Measurements from ENCODE around the gene CREB3L4.

CREB3L4 gene

DNA sequence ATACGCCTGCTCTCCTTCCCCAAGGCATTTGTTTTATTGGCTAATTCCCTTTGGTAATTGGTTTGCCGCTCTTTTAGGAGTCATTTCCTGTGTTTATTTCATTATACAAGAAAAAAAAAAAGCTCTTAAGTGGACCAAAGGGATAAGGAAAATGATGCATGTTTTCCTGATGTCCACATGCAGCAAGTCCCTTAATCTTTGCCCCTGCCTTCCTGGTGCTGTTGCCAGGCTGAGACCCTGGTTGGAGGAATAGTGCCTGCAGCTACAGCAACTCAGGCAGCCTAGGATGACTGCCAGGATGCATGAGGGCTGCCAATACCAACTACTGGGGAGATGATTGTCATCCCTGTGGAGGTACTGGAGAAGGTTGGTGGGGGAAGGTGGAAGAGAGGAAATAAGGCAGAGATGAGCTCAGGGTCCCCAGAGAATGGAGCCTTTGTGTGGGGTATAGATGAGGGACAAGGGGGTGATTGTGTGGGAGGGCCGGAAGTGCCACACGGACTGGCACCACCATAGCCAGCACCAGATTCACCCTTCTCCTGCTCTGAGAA is 38.8 kb upstream of the CREB3L4 start:
- Histone ChIP-seq H3K27ac (ENCODE audit: insufficient read depth, low read depth, low read length, poor library complexity, severe bottlenecking) (no peak overlapping the region), H3K27me3 (ENCODE audit: control insufficient read depth, insufficient read depth, low read length, poor library complexity, severe bottlenecking) (no peaks in the 10 kb centered on the region), H3K36me3 (ENCODE audit: control insufficient read depth, insufficient read depth, low read length) (no peaks in the 10 kb centered on the region), H3K9me3 (ENCODE audit: control insufficient read depth, low read length) (no peaks in the 10 kb centered on the region), H3K4me3 (ENCODE audit: insufficient read depth, low read depth, low read length) (no peak overlapping the region), H3K4me1 (ENCODE audit: control insufficient read depth, insufficient read depth, low read length) (no peaks in the 10 kb centered on the region)
- 96 to 100% methylated on average over 3 to 4 of the region's 4 CpGs for WGBS, 2 experiments

GRCh38 chr1:153929426-153929825 is 38.3 kb upstream of the CREB3L4 start:
- Histone ChIP-seq H3K4me3 (ENCODE audit: insufficient read depth, low read depth, low read length) (no peak overlapping the region), H3K9me3 (ENCODE audit: control insufficient read depth, low read length) (no peaks in the 10 kb centered on the region), H3K27ac (ENCODE audit: insufficient read depth, low read depth, low read length, poor library complexity, severe bottlenecking) (no peak overlapping the region), H3K4me1 (ENCODE audit: control insufficient read depth, insufficient read depth, low read length) (no peaks in the 10 kb centered on the region), H3K36me3 (ENCODE audit: control insufficient read depth, insufficient read depth, low read length) (no peaks in the 10 kb centered on the region), H3K27me3 (ENCODE audit: control insufficient read depth, insufficient read depth, low read length, poor library complexity, severe bottlenecking) (no peaks in the 10 kb centered on the region)
- 94 to 95% methylated on average over 5 of the region's 5 CpGs for WGBS, 2 experiments

- no peak overlapping the region for H3K27ac ChIP-seq (ENCODE audit: insufficient read depth, low read depth, low read length, poor library complexity, severe bottlenecking)
- H3K9me3 ChIP-seq (ENCODE audit: control insufficient read depth, low read length): no peaks in the 10 kb centered on the region
- peaks cover 5% of the 10 kb centered on the region for H3K36me3 ChIP-seq (ENCODE audit: control insufficient read depth, insufficient read depth, low read length)
- H3K4me1 ChIP-seq (ENCODE audit: control insufficient read depth, insufficient read depth, low read length): no peaks in the 10 kb centered on the region
- no peaks in the 10 kb centered on the region for H3K27me3 ChIP-seq (ENCODE audit: control insufficient read depth, insufficient read depth, low read length, poor library complexity, severe bottlenecking)
- WGBS, 2 experiments: 93% methylated on average over 12 to 14 of the region's 14 CpGs
- H3K4me3 ChIP-seq (ENCODE audit: insufficient read depth, low read depth, low read length): no peak overlapping the region
These were observed 37.4 kb upstream of the CREB3L4 start for GRCh38 chr1:153929981-153930948.

GRCh38 chr1:153932156-153933131 is 35.3 kb upstream of the CREB3L4 start:
- no peak overlapping the region for H3K4me3 ChIP-seq (ENCODE audit: insufficient read depth, low read depth, low read length)
- WGBS, 2 experiments: 94 to 97% methylated on average over 18 of the region's 18 CpGs
- H3K27ac ChIP-seq (ENCODE audit: insufficient read depth, low read depth, low read length, poor library complexity, severe bottlenecking): no peak overlapping the region
- H3K36me3 ChIP-seq (ENCODE audit: control insufficient read depth, insufficient read depth, low read length): peaks cover 5% of the 10 kb centered on the region
- no peaks in the 10 kb centered on the region for H3K9me3 ChIP-seq (ENCODE audit: control insufficient read depth, low read length)
- no peaks in the 10 kb centered on the region for H3K27me3 ChIP-seq (ENCODE audit: control insufficient read depth, insufficient read depth, low read length, poor library complexity, severe bottlenecking)
- H3K4me1 ChIP-seq (ENCODE audit: control insufficient read depth, insufficient read depth, low read length): no peaks in the 10 kb centered on the region

DNA sequence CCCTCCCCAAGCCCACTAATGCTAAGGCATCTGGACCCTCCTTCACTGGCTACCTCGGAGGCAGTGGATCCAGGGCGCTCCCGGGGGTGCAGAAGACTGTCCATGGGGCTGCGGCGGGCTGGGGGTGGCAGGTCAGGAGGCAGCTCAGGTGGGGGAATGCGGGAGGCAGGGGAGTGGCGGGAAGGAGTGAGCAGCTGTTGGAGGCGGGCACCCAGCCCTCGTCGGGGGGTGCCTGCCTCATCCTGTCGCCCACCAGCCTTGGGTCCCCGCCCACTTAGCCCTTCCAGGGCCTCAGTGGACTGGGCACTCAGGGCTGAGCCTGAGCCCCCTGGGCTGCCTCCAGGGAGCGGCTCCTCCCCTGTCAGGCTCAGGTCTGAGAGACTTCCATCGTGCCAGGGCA is 34.3 kb upstream of the CREB3L4 start:
- 95% methylated on average over 14 of the region's 14 CpGs for WGBS, 2 experiments
- Histone ChIP-seq H3K4me1 (ENCODE audit: control insufficient read depth, insufficient read depth, low read length) (no peaks in the 10 kb centered on the region), H3K4me3 (ENCODE audit: insufficient read depth, low read depth, low read length) (no peak overlapping the region), H3K9me3 (ENCODE audit: control insufficient read depth, low read length) (no peaks in the 10 kb centered on the region), H3K36me3 (ENCODE audit: control insufficient read depth, insufficient read depth, low read length) (peaks cover 5% of the 10 kb centered on the region), H3K27ac (ENCODE audit: insufficient read depth, low read depth, low read length, poor library complexity, severe bottlenecking) (no peak overlapping the region), H3K27me3 (ENCODE audit: control insufficient read depth, insufficient read depth, low read length, poor library complexity, severe bottlenecking) (no peaks in the 10 kb centered on the region)

DNA sequence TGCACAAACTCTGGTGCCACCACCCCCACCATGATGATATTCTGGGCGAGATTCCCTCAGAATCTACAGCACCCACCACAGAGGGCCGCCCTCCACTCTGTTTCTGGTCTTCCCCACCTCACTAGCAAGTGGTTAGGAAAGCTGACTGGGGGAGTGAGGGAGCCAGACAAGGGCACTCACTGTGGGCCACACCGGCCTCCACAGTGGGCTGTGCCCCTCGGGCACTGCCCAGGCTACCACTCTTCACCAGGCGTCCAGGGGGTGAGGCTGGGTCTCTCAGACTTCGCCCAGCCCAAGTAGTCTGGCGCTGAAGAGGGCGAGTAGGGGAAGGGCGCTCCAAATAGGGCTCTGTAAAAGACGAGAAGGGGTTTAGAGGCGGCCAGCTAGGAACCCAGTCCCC is 33.7 kb upstream of the CREB3L4 start:
- no peaks in the 10 kb centered on the region for H3K4me1 ChIP-seq (ENCODE audit: control insufficient read depth, insufficient read depth, low read length)
- no peaks in the 10 kb centered on the region for H3K27me3 ChIP-seq (ENCODE audit: control insufficient read depth, insufficient read depth, low read length, poor library complexity, severe bottlenecking)
- 95 to 97% methylated on average over 11 of the region's 11 CpGs for WGBS, 2 experiments
- no peaks in the 10 kb centered on the region for H3K9me3 ChIP-seq (ENCODE audit: control insufficient read depth, low read length)
- H3K27ac ChIP-seq (ENCODE audit: insufficient read depth, low read depth, low read length, poor library complexity, severe bottlenecking): no peak overlapping the region
- no peak overlapping the region for H3K4me3 ChIP-seq (ENCODE audit: insufficient read depth, low read depth, low read length)
- H3K36me3 ChIP-seq (ENCODE audit: control insufficient read depth, insufficient read depth, low read length): peaks cover 5% of the 10 kb centered on the region

- Histone ChIP-seq H3K4me3 (ENCODE audit: insufficient read depth, low read depth, low read length) (no peak overlapping the region), H3K9me3 (ENCODE audit: control insufficient read depth, low read length) (no peaks in the 10 kb centered on the region), H3K27ac (ENCODE audit: insufficient read depth, low read depth, low read length, poor library complexity, severe bottlenecking) (no peak overlapping the region), H3K27me3 (ENCODE audit: control insufficient read depth, insufficient read depth, low read length, poor library complexity, severe bottlenecking) (no peaks in the 10 kb centered on the region), H3K36me3 (ENCODE audit: control insufficient read depth, insufficient read depth, low read length) (peaks cover 5% of the 10 kb centered on the region), H3K4me1 (ENCODE audit: control insufficient read depth, insufficient read depth, low read length) (no peaks in the 10 kb centered on the region)
- 91 to 94% methylated on average over 9 of the region's 9 CpGs for WGBS, 2 experiments
These were observed 33.0 kb upstream of the CREB3L4 start for GRCh38 chr1:153934746-153935145.

DNA sequence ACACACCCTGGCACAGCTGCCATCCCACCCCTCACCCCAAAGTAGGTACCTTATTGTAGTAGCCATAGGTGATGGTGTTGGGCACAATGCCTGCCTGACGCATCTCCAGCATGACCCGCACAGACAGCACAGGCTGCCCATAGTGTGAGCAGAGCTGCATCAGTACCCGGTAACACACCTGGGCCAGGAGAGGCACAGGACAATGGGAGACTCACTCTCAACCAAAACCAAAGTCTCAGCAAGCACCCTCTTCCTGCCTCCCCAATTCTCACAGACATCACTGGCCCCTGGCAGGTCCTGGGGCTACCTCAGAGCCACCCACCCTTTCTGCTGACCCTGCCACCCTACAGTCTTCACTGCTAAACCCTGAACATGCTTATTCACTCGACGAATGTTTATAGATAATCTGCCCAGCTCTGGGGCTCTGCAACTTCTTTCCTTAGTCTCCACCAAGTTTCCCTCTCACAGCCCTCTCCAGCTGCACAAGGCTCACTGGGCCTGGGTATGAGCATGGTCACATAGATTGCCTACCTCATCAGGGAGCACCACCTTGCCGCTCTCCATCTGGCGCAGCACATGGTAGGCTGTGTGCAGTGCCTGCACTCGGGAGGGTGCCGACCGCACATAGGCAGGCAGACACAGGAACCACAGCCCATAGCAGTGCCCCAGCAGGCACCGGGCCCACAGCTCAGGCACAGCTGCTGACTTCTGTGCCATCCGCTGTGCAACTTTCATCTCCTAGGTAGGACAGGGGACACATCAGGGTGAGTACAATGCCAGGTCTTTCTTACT is 31.5 kb upstream of the CREB3L4 start:
- Histone ChIP-seq H3K27me3 (ENCODE audit: control insufficient read depth, insufficient read depth, low read length, poor library complexity, severe bottlenecking) (no peaks in the 10 kb centered on the region), H3K36me3 (ENCODE audit: control insufficient read depth, insufficient read depth, low read length) (peaks cover 5% of the 10 kb centered on the region), H3K9me3 (ENCODE audit: control insufficient read depth, low read length) (no peaks in the 10 kb centered on the region), H3K4me1 (ENCODE audit: control insufficient read depth, insufficient read depth, low read length) (no peaks in the 10 kb centered on the region), H3K4me3 (ENCODE audit: insufficient read depth, low read depth, low read length) (no peak overlapping the region), H3K27ac (ENCODE audit: insufficient read depth, low read depth, low read length, poor library complexity, severe bottlenecking) (no peak overlapping the region)
- WGBS, 2 experiments: 94 to 96% methylated on average over 12 of the region's 12 CpGs

DNA sequence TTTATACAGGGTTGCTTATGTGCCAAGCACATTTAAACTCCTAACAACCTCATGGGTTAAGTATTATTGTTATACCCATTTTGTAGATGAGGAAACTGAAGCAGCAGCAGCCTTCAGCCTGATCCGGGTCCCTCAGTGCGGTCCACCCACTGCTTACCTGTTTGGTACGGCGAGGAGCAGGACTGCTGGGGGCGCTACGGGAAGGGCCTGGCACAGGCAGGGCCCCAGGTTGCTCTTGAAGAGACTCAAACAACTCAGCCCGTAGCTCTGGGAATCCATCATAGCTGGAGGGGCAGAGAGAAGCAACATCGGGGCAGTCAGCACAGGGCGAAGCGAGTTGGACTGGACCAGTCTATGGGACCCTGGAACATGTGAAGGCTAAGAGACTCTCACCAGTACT is 30.4 kb upstream of the CREB3L4 start:
- WGBS, 2 experiments: 96 to 97% methylated on average over 10 of the region's 10 CpGs
- H3K27me3 ChIP-seq (ENCODE audit: control insufficient read depth, insufficient read depth, low read length, poor library complexity, severe bottlenecking): no peaks in the 10 kb centered on the region
- peaks cover 5% of the 10 kb centered on the region for H3K36me3 ChIP-seq (ENCODE audit: control insufficient read depth, insufficient read depth, low read length)
- H3K9me3 ChIP-seq (ENCODE audit: control insufficient read depth, low read length): no peaks in the 10 kb centered on the region
- no peak overlapping the region for H3K4me3 ChIP-seq (ENCODE audit: insufficient read depth, low read depth, low read length)
- H3K27ac ChIP-seq (ENCODE audit: insufficient read depth, low read depth, low read length, poor library complexity, severe bottlenecking): no peak overlapping the region
- H3K4me1 ChIP-seq (ENCODE audit: control insufficient read depth, insufficient read depth, low read length): no peaks in the 10 kb centered on the region

Data from ectodermal cell (in vitro differentiated cells).